Liver (tissue), 3 donors: ENCODE data around the gene FBXW5.
A peak's percentile ranks its signal among the peaks of the same experiment; 100 is the strongest.

Source experiments
- EGR1 ChIP-seq, 2 donors: IDR thresholded peaks; 2 replicates each; pipeline ENCODE4 v1.6.1; 2016 to 2018; ENCODE audit warnings: antibody characterized with exemption in 2 of 2, low read depth in 2 of 2
- GABPA ChIP-seq, 2 donors: IDR thresholded peaks in 1 of 2; conservative IDR thresholded peaks in 1 of 2; 2 replicates each; pipeline ENCODE4 v1.6.1; 2016; ENCODE audit warnings: antibody characterized with exemption in 2 of 2, mild to moderate bottlenecking in 1 of 2, moderate library complexity in 1 of 2
- NR2F2 ChIP-seq: IDR thresholded peaks from 2 replicates; pipeline ENCODE4 v1.6.1; 2016; ENCODE audit warnings: antibody characterized with exemption
- RAD21 ChIP-seq, 2 donors: IDR thresholded peaks; 2 replicates each; pipeline ENCODE4 v1.6.1; 2016; ENCODE audit warnings: antibody characterized with exemption in 2 of 2, mild to moderate bottlenecking in 2 of 2
- SP1 ChIP-seq: IDR thresholded peaks from 2 replicates; pipeline ENCODE4 v1.6.1; 2018; ENCODE audit warnings: antibody characterized with exemption, mild to moderate bottlenecking
- TAF1 ChIP-seq: conservative IDR thresholded peaks from 2 replicates; pipeline ENCODE4 v1.6.1; 2016; ENCODE audit warnings: antibody characterized with exemption, mild to moderate bottlenecking
- YY1 ChIP-seq: IDR thresholded peaks from 2 replicates; pipeline ENCODE4 v1.6.1; 2016; ENCODE audit warnings: antibody characterized with exemption, mild to moderate bottlenecking
- TF ChIP-seq, protein P1 (sequence below): fragments of 150-350 bp; IDR thresholded peaks from 2 replicates; pipeline ENCODE4 v1.5.1; 2017; ENCODE audit warnings: improper control_type of control experiment, low read depth, low read length; ENCODE audit not compliant: missing input control
- TF ChIP-seq, protein P2 (sequence below): IDR thresholded peaks from 2 replicates; pipeline ENCODE4 v1.6.1; 2016; ENCODE audit warnings: antibody characterized with exemption, mild to moderate bottlenecking
- TF ChIP-seq, protein P3 (sequence below): IDR thresholded peaks from 2 replicates; pipeline ENCODE4 v1.6.1; 2016; ENCODE audit warnings: antibody characterized with exemption
- TF ChIP-seq, protein P4 (sequence below): IDR thresholded peaks from 2 replicates; pipeline ENCODE4 v1.6.1; 2016; ENCODE audit warnings: antibody characterized with exemption
- TF ChIP-seq, protein P5 (sequence below): IDR thresholded peaks from 2 replicates; pipeline ENCODE4 v1.6.1; 2016; ENCODE audit warnings: antibody characterized with exemption
- donor health status: healthy.
- donor health status: healthy.

DNA sequence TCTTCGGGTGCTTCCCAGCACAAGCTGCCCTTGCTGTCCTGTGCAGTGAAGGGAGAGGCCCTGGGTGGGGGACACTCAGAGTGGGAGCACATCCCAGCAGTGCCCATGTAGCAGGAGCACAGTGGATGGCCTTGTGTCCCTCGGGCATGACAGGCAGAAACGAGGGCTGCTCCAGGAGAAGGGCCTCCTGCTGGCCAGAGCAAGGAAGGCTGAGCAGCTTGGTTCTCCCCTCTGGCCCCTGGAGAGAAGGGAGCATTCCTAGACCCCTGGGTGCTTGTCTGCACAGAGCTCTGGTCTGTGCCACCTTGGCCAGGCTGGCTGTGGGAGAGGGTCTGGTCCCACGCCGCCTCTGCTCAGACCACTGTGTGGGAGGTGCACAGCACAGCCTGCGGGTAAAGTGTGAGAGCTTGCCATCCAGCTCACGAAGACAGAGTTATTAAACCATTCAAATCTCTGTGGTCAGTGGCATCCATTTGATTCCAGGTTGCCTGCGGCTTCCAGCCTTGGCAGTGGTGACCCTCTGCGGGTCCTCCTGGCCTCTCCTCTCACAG lies 18.3 kb downstream of the FBXW5 start:
- TF ChIP-seq, protein P1, sequence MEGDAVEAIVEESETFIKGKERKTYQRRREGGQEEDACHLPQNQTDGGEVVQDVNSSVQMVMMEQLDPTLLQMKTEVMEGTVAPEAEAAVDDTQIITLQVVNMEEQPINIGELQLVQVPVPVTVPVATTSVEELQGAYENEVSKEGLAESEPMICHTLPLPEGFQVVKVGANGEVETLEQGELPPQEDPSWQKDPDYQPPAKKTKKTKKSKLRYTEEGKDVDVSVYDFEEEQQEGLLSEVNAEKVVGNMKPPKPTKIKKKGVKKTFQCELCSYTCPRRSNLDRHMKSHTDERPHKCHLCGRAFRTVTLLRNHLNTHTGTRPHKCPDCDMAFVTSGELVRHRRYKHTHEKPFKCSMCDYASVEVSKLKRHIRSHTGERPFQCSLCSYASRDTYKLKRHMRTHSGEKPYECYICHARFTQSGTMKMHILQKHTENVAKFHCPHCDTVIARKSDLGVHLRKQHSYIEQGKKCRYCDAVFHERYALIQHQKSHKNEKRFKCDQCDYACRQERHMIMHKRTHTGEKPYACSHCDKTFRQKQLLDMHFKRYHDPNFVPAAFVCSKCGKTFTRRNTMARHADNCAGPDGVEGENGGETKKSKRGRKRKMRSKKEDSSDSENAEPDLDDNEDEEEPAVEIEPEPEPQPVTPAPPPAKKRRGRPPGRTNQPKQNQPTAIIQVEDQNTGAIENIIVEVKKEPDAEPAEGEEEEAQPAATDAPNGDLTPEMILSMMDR: no peak
- TF ChIP-seq TAF1: no peak
- TF ChIP-seq RAD21 (IDR thresholded peaks at IDR 0.05): peak in 1 of 2 donors; percentile 41
- TF ChIP-seq, protein P2, sequence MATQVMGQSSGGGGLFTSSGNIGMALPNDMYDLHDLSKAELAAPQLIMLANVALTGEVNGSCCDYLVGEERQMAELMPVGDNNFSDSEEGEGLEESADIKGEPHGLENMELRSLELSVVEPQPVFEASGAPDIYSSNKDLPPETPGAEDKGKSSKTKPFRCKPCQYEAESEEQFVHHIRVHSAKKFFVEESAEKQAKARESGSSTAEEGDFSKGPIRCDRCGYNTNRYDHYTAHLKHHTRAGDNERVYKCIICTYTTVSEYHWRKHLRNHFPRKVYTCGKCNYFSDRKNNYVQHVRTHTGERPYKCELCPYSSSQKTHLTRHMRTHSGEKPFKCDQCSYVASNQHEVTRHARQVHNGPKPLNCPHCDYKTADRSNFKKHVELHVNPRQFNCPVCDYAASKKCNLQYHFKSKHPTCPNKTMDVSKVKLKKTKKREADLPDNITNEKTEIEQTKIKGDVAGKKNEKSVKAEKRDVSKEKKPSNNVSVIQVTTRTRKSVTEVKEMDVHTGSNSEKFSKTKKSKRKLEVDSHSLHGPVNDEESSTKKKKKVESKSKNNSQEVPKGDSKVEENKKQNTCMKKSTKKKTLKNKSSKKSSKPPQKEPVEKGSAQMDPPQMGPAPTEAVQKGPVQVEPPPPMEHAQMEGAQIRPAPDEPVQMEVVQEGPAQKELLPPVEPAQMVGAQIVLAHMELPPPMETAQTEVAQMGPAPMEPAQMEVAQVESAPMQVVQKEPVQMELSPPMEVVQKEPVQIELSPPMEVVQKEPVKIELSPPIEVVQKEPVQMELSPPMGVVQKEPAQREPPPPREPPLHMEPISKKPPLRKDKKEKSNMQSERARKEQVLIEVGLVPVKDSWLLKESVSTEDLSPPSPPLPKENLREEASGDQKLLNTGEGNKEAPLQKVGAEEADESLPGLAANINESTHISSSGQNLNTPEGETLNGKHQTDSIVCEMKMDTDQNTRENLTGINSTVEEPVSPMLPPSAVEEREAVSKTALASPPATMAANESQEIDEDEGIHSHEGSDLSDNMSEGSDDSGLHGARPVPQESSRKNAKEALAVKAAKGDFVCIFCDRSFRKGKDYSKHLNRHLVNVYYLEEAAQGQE: no peak
- TF ChIP-seq, protein P3, sequence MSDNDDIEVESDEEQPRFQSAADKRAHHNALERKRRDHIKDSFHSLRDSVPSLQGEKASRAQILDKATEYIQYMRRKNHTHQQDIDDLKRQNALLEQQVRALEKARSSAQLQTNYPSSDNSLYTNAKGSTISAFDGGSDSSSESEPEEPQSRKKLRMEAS: no peak
- TF ChIP-seq, protein P4, sequence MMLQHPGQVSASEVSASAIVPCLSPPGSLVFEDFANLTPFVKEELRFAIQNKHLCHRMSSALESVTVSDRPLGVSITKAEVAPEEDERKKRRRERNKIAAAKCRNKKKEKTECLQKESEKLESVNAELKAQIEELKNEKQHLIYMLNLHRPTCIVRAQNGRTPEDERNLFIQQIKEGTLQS: no peak
- no peak for TF ChIP-seq SP1
- TF ChIP-seq YY1: no peak
- TF ChIP-seq NR2F2: no peak
- TF ChIP-seq, protein P5, sequence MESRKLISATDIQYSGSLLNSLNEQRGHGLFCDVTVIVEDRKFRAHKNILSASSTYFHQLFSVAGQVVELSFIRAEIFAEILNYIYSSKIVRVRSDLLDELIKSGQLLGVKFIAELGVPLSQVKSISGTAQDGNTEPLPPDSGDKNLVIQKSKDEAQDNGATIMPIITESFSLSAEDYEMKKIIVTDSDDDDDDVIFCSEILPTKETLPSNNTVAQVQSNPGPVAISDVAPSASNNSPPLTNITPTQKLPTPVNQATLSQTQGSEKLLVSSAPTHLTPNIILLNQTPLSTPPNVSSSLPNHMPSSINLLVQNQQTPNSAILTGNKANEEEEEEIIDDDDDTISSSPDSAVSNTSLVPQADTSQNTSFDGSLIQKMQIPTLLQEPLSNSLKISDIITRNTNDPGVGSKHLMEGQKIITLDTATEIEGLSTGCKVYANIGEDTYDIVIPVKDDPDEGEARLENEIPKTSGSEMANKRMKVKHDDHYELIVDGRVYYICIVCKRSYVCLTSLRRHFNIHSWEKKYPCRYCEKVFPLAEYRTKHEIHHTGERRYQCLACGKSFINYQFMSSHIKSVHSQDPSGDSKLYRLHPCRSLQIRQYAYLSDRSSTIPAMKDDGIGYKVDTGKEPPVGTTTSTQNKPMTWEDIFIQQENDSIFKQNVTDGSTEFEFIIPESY: no peak
- no peak for TF ChIP-seq GABPA (IDR thresholded peaks at IDR 0.05 in 1 of 2, conservative IDR thresholded peaks at IDR 0.05 in 1 of 2)
- no peak for TF ChIP-seq EGR1 (IDR thresholded peaks at IDR 0.05; ENCODE audit: low read depth in 2 of 2)
